Panc1 (cell line): ENCODE results near the gene NOS3. TPM values are rescaled to one million over a fixed set of nuclear protein-coding genes. Genes with fewer than 3 reads are reported as not detected.
A peak's percentile ranks its signal among the peaks of the same experiment; 100 is the strongest.

ENCODE experiments used
- ATAC-seq: fragments of 200-7000 bp; cut with Tn5 transposase; 2 replicates; pipeline ENCODE4 v1.9.1; 2020; ENCODE audit warnings: mild to moderate bottlenecking, moderate library complexity
- BruUV-seq: library from RNA; stranded (reverse); fragments of 400-500 nt; replicated peaks from 2 replicates; lab custom pipeline; 2021; lab: Mats Ljungman, UMichigan
- CTCF ChIA-PET: fragments of 300-600 bp; sonication (Branson Sonifier 250); formaldehyde crosslinking; loops from one replicate; lab custom pipeline; 2022; ENCODE audit warnings: antibody characterized with exemption; lab: Charles Lee
- POLR2A ChIA-PET: fragments of 300-600 bp; sonication (Branson Sonifier 250); formaldehyde crosslinking; loops from one replicate; lab custom pipeline; 2022; ENCODE audit warnings: antibody characterized with exemption; lab: Charles Lee
- DNase-seq: peaks from one replicate; pipeline ENCODE4 v3.0.0-alpha.2; 2010; ENCODE audit warnings: low read depth, low spot score
- H3K27ac ChIP-seq: 2 replicates; pipeline ENCODE4 v1.5.1; 2011; ENCODE audit warnings: mild to moderate bottlenecking, low read length, inconsistent platforms
- H3K27me3 ChIP-seq: fragments of 200-500 bp; sonication (Bioruptor generic); 2 replicates; pipeline ENCODE4 v1.6.0; 2014; ENCODE audit warnings: low read length, inconsistent platforms; ENCODE audit not compliant: control insufficient read depth, insufficient read depth
- H3K36me3 ChIP-seq: fragments of 200-500 bp; sonication (Bioruptor generic); 2 replicates; pipeline ENCODE4 v1.5.1; 2014; ENCODE audit warnings: inconsistent platforms, mild to moderate bottlenecking, low read length, moderate library complexity; ENCODE audit not compliant: control insufficient read depth, insufficient read depth
- H3K4me1 ChIP-seq: 2 replicates; pipeline ENCODE4 v1.5.1; 2011; ENCODE audit warnings: inconsistent platforms, mild to moderate bottlenecking, low read length, moderate library complexity; ENCODE audit not compliant: control insufficient read depth, insufficient read depth
- H3K4me3 ChIP-seq, 2 experiments: 2 replicates each; pipeline ENCODE4 v1.5.1; 2011 to 2012; ENCODE audit warnings: low read depth in 2 of 2, low read length in 2 of 2, mild to moderate bottlenecking in 2 of 2, inconsistent platforms in 1 of 2, moderate library complexity in 1 of 2
- H3K9me3 ChIP-seq: fragments of 200-500 bp; sonication (Bioruptor generic); 2 replicates; pipeline ENCODE4 v1.5.1; 2014; ENCODE audit warnings: low read depth, mild to moderate bottlenecking, inconsistent platforms, low read length, moderate library complexity; ENCODE audit not compliant: control insufficient read depth, insufficient read depth
- POLR2AphosphoS5 ChIP-seq: IDR thresholded peaks from 2 replicates; pipeline ENCODE4 v1.6.1; 2012; ENCODE audit warnings: mild to moderate bottlenecking, low read depth, low read length, moderate library complexity
- SIN3A ChIP-seq: IDR thresholded peaks from 2 replicates; pipeline ENCODE4 v1.6.1; 2012; ENCODE audit warnings: low read depth, mild to moderate bottlenecking, low read length, moderate library complexity, borderline replicate concordance; ENCODE audit not compliant: insufficient read depth
- TCF7L2 ChIP-seq: IDR thresholded peaks from 2 replicates; pipeline ENCODE4 v1.6.1; 2011; ENCODE audit warnings: mild to moderate bottlenecking, low read depth, low read length, inconsistent platforms
- in situ Hi-C: cut with HindIII; loops from 2 replicates; pipeline ENCODE4 v1.10.0; 2016; ENCODE audit warnings: low sequenced_read_pairs, low pct_unique_long_range_greater_than_20kb
- intact Hi-C: fragments of 100-400 bp; cut with micrococcal nuclease; formaldehyde crosslinking; loops from one replicate; pipeline ENCODE4 v1.10.0; 2022; ENCODE audit not compliant: unreplicated experiment
- total RNA-seq: library from RNA; stranded (reverse); gene quantifications from one replicate; pipeline ENCODE4 v1.2.1, GENCODE V29; 2021; ENCODE audit not compliant: unreplicated experiment
- TF ChIP-seq, protein P1 (sequence below), 2 experiments: IDR thresholded peaks; 2 replicates each; pipeline ENCODE4 v1.6.1; 2011 to 2012; ENCODE audit warnings: low read depth in 2 of 2, control low read depth in 1 of 2, low read length in 1 of 2, mild to moderate bottlenecking in 1 of 2, moderate library complexity in 1 of 2; ENCODE audit not compliant: insufficient read depth in 1 of 2
- TF ChIP-seq, protein P2 (sequence below): fragments of 450-650 bp; IDR thresholded peaks from 2 replicates; pipeline ENCODE4 v1.5.1; 2017; ENCODE audit warnings: mild to moderate bottlenecking

NOS3 gene
- total RNA-seq, 1 experiment from 2014 or later, result 3.1 TPM

DNA sequence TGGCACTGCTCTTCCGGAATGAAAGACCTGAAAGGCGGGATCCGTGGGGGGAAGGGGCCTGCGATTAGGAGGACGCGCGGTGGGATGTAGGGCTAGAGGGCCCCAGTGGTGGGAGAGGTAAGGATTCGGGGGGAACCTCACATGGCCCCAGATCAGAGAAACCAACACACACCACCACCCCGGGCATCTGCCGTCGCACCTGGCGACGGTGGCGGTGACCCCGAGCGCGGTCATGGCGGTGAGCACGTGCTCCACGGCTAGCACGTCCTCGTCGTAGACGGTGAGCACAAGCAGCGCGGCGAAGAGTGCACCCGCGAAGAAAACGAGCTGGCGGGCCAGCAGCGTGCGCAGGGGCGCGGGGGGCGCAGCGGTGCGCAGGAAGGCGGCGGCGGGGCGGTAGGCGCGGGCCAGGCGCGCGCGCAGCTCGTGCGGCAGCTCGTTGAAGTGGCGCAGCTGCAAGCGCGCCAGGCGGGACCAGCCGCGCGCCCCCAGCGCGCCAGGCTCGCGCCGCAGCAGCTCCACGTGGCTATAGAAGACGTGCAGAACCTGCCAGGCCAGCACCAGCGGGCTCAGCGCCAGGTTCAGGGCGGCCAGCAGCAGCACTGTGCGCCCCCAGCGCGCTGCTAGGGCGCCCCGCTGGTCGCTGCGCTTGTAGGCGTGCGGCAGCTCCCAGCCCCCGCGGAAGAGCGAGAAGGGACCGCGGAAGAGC is 27.8 kb downstream of the NOS3 start:
- in situ Hi-C loops (no loop called here), intact Hi-C loops (loop anchor here (5.0 kb wide), 1 partner anchor 56 kb away; no protein-coding TSS in a partner anchor)
- H3K4me3 ChIP-seq, result peak overlapping the region; percentile 1 to 52; a peak in 2 of 4 replicates
- ChIA-PET CTCF (interaction anchor here (0.7 to 2.6 kb wide), 8 partner anchors 8 to 59 kb away, joined by 3 to 12 read pairs (median 4); partner anchors contain the start of gene ABCB8), POLR2A (no interaction called here)
- H3K36me3 ChIP-seq, result no peaks in the 10 kb centered on the region
- no peak overlapping the region for H3K27ac ChIP-seq
- TF ChIP-seq, protein P1, sequence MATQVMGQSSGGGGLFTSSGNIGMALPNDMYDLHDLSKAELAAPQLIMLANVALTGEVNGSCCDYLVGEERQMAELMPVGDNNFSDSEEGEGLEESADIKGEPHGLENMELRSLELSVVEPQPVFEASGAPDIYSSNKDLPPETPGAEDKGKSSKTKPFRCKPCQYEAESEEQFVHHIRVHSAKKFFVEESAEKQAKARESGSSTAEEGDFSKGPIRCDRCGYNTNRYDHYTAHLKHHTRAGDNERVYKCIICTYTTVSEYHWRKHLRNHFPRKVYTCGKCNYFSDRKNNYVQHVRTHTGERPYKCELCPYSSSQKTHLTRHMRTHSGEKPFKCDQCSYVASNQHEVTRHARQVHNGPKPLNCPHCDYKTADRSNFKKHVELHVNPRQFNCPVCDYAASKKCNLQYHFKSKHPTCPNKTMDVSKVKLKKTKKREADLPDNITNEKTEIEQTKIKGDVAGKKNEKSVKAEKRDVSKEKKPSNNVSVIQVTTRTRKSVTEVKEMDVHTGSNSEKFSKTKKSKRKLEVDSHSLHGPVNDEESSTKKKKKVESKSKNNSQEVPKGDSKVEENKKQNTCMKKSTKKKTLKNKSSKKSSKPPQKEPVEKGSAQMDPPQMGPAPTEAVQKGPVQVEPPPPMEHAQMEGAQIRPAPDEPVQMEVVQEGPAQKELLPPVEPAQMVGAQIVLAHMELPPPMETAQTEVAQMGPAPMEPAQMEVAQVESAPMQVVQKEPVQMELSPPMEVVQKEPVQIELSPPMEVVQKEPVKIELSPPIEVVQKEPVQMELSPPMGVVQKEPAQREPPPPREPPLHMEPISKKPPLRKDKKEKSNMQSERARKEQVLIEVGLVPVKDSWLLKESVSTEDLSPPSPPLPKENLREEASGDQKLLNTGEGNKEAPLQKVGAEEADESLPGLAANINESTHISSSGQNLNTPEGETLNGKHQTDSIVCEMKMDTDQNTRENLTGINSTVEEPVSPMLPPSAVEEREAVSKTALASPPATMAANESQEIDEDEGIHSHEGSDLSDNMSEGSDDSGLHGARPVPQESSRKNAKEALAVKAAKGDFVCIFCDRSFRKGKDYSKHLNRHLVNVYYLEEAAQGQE (IDR thresholded peaks at IDR 0.05; ENCODE audit: insufficient read depth in 1 of 2, low read depth in 2 of 2, low read length in 1 of 2), result no peak
- TF ChIP-seq TCF7L2, result no peak
- TF ChIP-seq, protein P2, sequence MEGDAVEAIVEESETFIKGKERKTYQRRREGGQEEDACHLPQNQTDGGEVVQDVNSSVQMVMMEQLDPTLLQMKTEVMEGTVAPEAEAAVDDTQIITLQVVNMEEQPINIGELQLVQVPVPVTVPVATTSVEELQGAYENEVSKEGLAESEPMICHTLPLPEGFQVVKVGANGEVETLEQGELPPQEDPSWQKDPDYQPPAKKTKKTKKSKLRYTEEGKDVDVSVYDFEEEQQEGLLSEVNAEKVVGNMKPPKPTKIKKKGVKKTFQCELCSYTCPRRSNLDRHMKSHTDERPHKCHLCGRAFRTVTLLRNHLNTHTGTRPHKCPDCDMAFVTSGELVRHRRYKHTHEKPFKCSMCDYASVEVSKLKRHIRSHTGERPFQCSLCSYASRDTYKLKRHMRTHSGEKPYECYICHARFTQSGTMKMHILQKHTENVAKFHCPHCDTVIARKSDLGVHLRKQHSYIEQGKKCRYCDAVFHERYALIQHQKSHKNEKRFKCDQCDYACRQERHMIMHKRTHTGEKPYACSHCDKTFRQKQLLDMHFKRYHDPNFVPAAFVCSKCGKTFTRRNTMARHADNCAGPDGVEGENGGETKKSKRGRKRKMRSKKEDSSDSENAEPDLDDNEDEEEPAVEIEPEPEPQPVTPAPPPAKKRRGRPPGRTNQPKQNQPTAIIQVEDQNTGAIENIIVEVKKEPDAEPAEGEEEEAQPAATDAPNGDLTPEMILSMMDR, result no peak; the same call in none of the 2 replicates
- no peak for TF ChIP-seq SIN3A
- no peak for TF ChIP-seq POLR2AphosphoS5
- H3K4me1 ChIP-seq, result peaks cover 8% of the 10 kb centered on the region; the same call in 1 of the 2 replicates
- peak; percentile 31 for ATAC-seq
- no peaks in the 10 kb centered on the region for H3K9me3 ChIP-seq
- no peaks in the 10 kb centered on the region for H3K27me3 ChIP-seq
- no TSS peak for BruUV-seq
- no peak for DNase-seq

DNA sequence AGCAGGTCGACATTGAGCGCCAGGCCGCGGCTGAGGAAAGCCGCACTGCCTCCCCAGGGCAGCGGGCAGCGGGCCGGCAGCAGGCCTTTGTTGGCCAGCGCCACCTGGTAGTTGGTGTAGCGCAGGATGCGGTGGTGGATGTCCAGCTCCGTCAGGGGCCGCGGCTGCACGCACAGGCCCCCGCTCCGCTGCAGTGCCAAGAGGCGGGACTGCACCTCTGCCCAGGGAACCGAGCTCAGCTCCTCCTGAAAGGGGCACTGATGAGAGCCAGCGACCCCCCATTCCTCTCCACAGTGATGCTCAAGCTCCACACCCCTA is 28.3 kb downstream of the NOS3 start:
- H3K36me3 ChIP-seq, result no peaks in the 10 kb centered on the region
- ATAC-seq (peak; percentile 8; the same call in 1 of the 2 replicates), DNase-seq (no peak)
- no TSS peak for BruUV-seq
- POLR2A ChIA-PET, result interaction anchor here (0.6 kb wide), 1 partner anchor 9 kb away, joined by 4 read pairs; the partner anchor contains the start of gene ABCB8
- CTCF ChIA-PET, result interaction anchor here (0.7 to 2.6 kb wide), 6 partner anchors 9 to 59 kb away, joined by 3 to 11 read pairs (median 4); no protein-coding TSS in a partner anchor
- no peak overlapping the region for H3K4me3 ChIP-seq
- intact Hi-C loops (loop anchor here (5.0 kb wide), 1 partner anchor 57 kb away; no protein-coding TSS in a partner anchor), in situ Hi-C loops (no loop called here)
- H3K4me1 ChIP-seq, result peaks cover 8% of the 10 kb centered on the region; the same call in 1 of the 2 replicates
- H3K27ac ChIP-seq, result no peak overlapping the region
- no peaks in the 10 kb centered on the region for H3K9me3 ChIP-seq
- H3K27me3 ChIP-seq, result no peaks in the 10 kb centered on the region
- TF ChIP-seq, protein P1 (IDR thresholded peaks at IDR 0.05; ENCODE audit: insufficient read depth in 1 of 2, low read depth in 2 of 2, low read length in 1 of 2), result 0 out of 4 replicates have a peak, but pooled peaks of 1 of the 2 experiments have one; percentile 47
- TF ChIP-seq SIN3A, result no peak
- TF ChIP-seq, protein P2, result no peak
